CD4-positive, CD25-positive, alpha-beta regulatory T cell (primary cell): ENCODE data around the gene CFAP20DC. TPM values are rescaled to one million over a fixed set of nuclear protein-coding genes. Genes with fewer than 3 reads are reported as not detected.

Experiments
- ATAC-seq, 2 donors: fragments of 150-1000 bp; cut with Tn5 transposase; one replicate each; pipeline ENCODE4 v1.10.0; 2021; ENCODE audit warnings: low read depth in 2 of 2, moderate number of reproducible peaks in 2 of 2, moderate library complexity in 1 of 2
- DNase-seq, 3 donors: peaks; one replicate each; pipeline versions ENCODE4 v3.0.0 to v3.0.0-alpha.2; 2012 to 2022; ENCODE audit warnings: mixed read lengths in 1 of 3
- H3K27ac ChIP-seq: one replicate; pipeline ENCODE4 v1.7.0; 2013; ENCODE audit warnings: mild to moderate bottlenecking, low read length; ENCODE audit not compliant: insufficient read depth, poor library complexity, severe bottlenecking
- H3K27me3 ChIP-seq: one replicate; pipeline ENCODE4 v1.7.0; 2013; ENCODE audit warnings: low read length; ENCODE audit not compliant: control insufficient read depth, insufficient read depth
- H3K36me3 ChIP-seq: one replicate; pipeline ENCODE4 v1.7.0; 2013; ENCODE audit warnings: mild to moderate bottlenecking, low read length, moderate library complexity; ENCODE audit not compliant: control insufficient read depth, insufficient read depth
- H3K4me1 ChIP-seq: 2 replicates; pipeline ENCODE4 v1.7.0; 2013; ENCODE audit warnings: mild to moderate bottlenecking, low read length; ENCODE audit not compliant: insufficient read depth, control insufficient read depth, poor library complexity, severe bottlenecking
- H3K4me3 ChIP-seq: one replicate; pipeline ENCODE4 v1.7.0; 2013; ENCODE audit warnings: low read depth, mild to moderate bottlenecking, low read length, moderate library complexity
- H3K9me3 ChIP-seq, 2 experiments: 1 replicate in 1 of 2; 2 replicates in 1 of 2; pipeline ENCODE4 v1.7.0; 2013; ENCODE audit warnings: low read length in 2 of 2, mild to moderate bottlenecking in 1 of 2, moderate library complexity in 1 of 2; ENCODE audit not compliant: control insufficient read depth in 2 of 2
- H3K27ac Mint-ChIP-seq, 3 donors: one replicate each; pipeline ENCODE4 v1.8.0; 2020 to 2022; ENCODE audit warnings: mild to moderate bottlenecking in 3 of 3, mixed read lengths in 3 of 3, moderate library complexity in 2 of 3
- H3K27me3 Mint-ChIP-seq: one replicate; pipeline ENCODE4 v1.8.0; 2022; ENCODE audit warnings: mild to moderate bottlenecking, mixed read lengths
- H3K36me3 Mint-ChIP-seq: one replicate; pipeline ENCODE4 v1.8.0; 2020; ENCODE audit warnings: mixed read lengths
- H3K4me1 Mint-ChIP-seq, 4 donors: one replicate each; pipeline ENCODE4 v1.8.0; 2020 to 2022; ENCODE audit warnings: mixed read lengths in 4 of 4, mild to moderate bottlenecking in 1 of 4
- H3K4me3 Mint-ChIP-seq, 4 donors: one replicate each; pipeline ENCODE4 v1.8.0; 2020 to 2022; ENCODE audit warnings: mild to moderate bottlenecking in 4 of 4, mixed read lengths in 4 of 4, moderate library complexity in 3 of 4
- H3K9me3 Mint-ChIP-seq, 7 donors: one replicate each; pipeline ENCODE4 v1.8.0; 2020 to 2022; ENCODE audit warnings: mixed read lengths in 7 of 7, mild to moderate bottlenecking in 3 of 7, moderate library complexity in 2 of 7
- polyA plus RNA-seq, 4 donors: library from polyadenylated mRNA; unstranded; fragments of 300-500 nt; fragmentation: Illumina TruSeq; gene quantifications; one replicate each; pipeline ENCODE4 v1.2.3, GENCODE V29; 2021
- total RNA-seq: library from RNA; stranded (reverse); gene quantifications from one replicate; pipeline ENCODE4 v1.2.3, GENCODE V29; 2022

CFAP20DC gene
- total and polyA plus RNA-seq, 5 donors from 2014 or later: 0.10 to 0.56 (median 0.32) TPM

GRCh38 chr3:58839964-58840363 is 209.9 kb downstream of the CFAP20DC start:
- no peaks in the 10 kb centered on the region for H3K27me3 Mint-ChIP-seq
- H3K9me3 Mint-ChIP-seq: peaks cover 0 to 4% (median 0%) of the 10 kb centered on the region in 7 donors
- Histone ChIP-seq H3K27me3 (peaks cover 2% of the 10 kb centered on the region), H3K4me3 (no peak overlapping the region), H3K9me3 (no peaks in the 10 kb centered on the region), H3K27ac (no peak overlapping the region), H3K36me3 (no peaks in the 10 kb centered on the region), H3K4me1 (no peaks in the 10 kb centered on the region)
- no peak for ATAC-seq
- no peaks in the 10 kb centered on the region for H3K36me3 Mint-ChIP-seq
- no peak overlapping the region for H3K27ac Mint-ChIP-seq
- H3K4me3 Mint-ChIP-seq: no peak overlapping the region
- H3K4me1 Mint-ChIP-seq: no peaks in the 10 kb centered on the region
- DNase-seq: no peak

GRCh38 chr3:58839187-58839586 is 210.6 kb downstream of the CFAP20DC start:
- H3K4me1 Mint-ChIP-seq: no peaks in the 10 kb centered on the region
- H3K36me3 Mint-ChIP-seq: no peaks in the 10 kb centered on the region
- H3K27ac Mint-ChIP-seq: no peak overlapping the region

GRCh38 chr3:58837856-58838255 is 212.0 kb downstream of the CFAP20DC start:
- Mint-ChIP-seq H3K4me1 (no peaks in the 10 kb centered on the region), H3K9me3 (peaks cover 0 to 4% (median 0%) of the 10 kb centered on the region in 7 donors), H3K27ac (no peak overlapping the region), H3K27me3 (no peaks in the 10 kb centered on the region), H3K36me3 (no peaks in the 10 kb centered on the region), H3K4me3 (no peak overlapping the region)
- Histone ChIP-seq H3K27ac (no peak overlapping the region), H3K4me3 (no peak overlapping the region), H3K9me3 (no peaks in the 10 kb centered on the region), H3K4me1 (no peaks in the 10 kb centered on the region), H3K27me3 (peaks cover 2% of the 10 kb centered on the region), H3K36me3 (no peaks in the 10 kb centered on the region)
- ATAC-seq: no peak
- DNase-seq: no peak

More at GRCh38 chr3:58839187-58839586, 210.6 kb downstream of the CFAP20DC start:
- Histone ChIP-seq H3K27ac (no peak overlapping the region), H3K4me1 (no peaks in the 10 kb centered on the region), H3K4me3 (no peak overlapping the region), H3K36me3 (no peaks in the 10 kb centered on the region), H3K27me3 (peaks cover 2% of the 10 kb centered on the region), H3K9me3 (no peaks in the 10 kb centered on the region)
- no peak overlapping the region for H3K4me3 Mint-ChIP-seq
- ATAC-seq (no peak), DNase-seq (no peak)
- no peaks in the 10 kb centered on the region for H3K27me3 Mint-ChIP-seq
- H3K9me3 Mint-ChIP-seq: peaks cover 0 to 4% (median 0%) of the 10 kb centered on the region in 7 donors

GRCh38 chr3:58837141-58837843 is 212.5 kb downstream of the CFAP20DC start:
- Histone ChIP-seq H3K27me3 (peaks cover 2% of the 10 kb centered on the region), H3K27ac (no peak overlapping the region), H3K4me3 (no peak overlapping the region), H3K9me3 (no peaks in the 10 kb centered on the region), H3K4me1 (no peaks in the 10 kb centered on the region), H3K36me3 (no peaks in the 10 kb centered on the region)
- ATAC-seq (no peak), DNase-seq (no peak)
- H3K27ac Mint-ChIP-seq: no peak overlapping the region
- no peak overlapping the region for H3K4me3 Mint-ChIP-seq
- no peaks in the 10 kb centered on the region for H3K27me3 Mint-ChIP-seq
- no peaks in the 10 kb centered on the region for H3K36me3 Mint-ChIP-seq
- H3K9me3 Mint-ChIP-seq: peaks cover 0 to 4% (median 0%) of the 10 kb centered on the region in 7 donors
- H3K4me1 Mint-ChIP-seq: no peaks in the 10 kb centered on the region

GRCh38 chr3:58835086-58835485 is 214.7 kb downstream of the CFAP20DC start:
- no peaks in the 10 kb centered on the region for H3K36me3 Mint-ChIP-seq

GRCh38 chr3:58833491-58833890 is 216.3 kb downstream of the CFAP20DC start:
- Mint-ChIP-seq H3K27ac (no peak overlapping the region), H3K27me3 (no peaks in the 10 kb centered on the region), H3K4me3 (no peak overlapping the region), H3K4me1 (no peaks in the 10 kb centered on the region), H3K9me3 (peaks cover 0 to 2% (median 0%) of the 10 kb centered on the region in 7 donors), H3K36me3 (no peaks in the 10 kb centered on the region)
- Histone ChIP-seq H3K4me1 (no peaks in the 10 kb centered on the region), H3K4me3 (no peak overlapping the region), H3K9me3 (no peaks in the 10 kb centered on the region), H3K27me3 (peaks cover 2% of the 10 kb centered on the region), H3K36me3 (no peaks in the 10 kb centered on the region), H3K27ac (no peak overlapping the region)
- ATAC-seq (no peak), DNase-seq (no peak)

More at GRCh38 chr3:58835086-58835485, 214.7 kb downstream of the CFAP20DC start:
- no peak for DNase-seq
- H3K27ac Mint-ChIP-seq: no peak overlapping the region
- peaks cover 0 to 2% (median 0%) of the 10 kb centered on the region in 7 donors for H3K9me3 Mint-ChIP-seq
- H3K4me1 Mint-ChIP-seq: no peaks in the 10 kb centered on the region
- Histone ChIP-seq H3K9me3 (no peaks in the 10 kb centered on the region), H3K4me3 (no peak overlapping the region), H3K27ac (no peak overlapping the region), H3K27me3 (peaks cover 2% of the 10 kb centered on the region), H3K36me3 (no peaks in the 10 kb centered on the region), H3K4me1 (no peaks in the 10 kb centered on the region)
- no peak overlapping the region for H3K4me3 Mint-ChIP-seq
- no peak for ATAC-seq
- no peaks in the 10 kb centered on the region for H3K27me3 Mint-ChIP-seq

GRCh38 chr3:58829321-58830000 is 220.4 kb downstream of the CFAP20DC start:
- ATAC-seq (no peak), DNase-seq (no peak)
- Histone ChIP-seq H3K27me3 (no peaks in the 10 kb centered on the region), H3K4me3 (no peak overlapping the region), H3K27ac (no peak overlapping the region), H3K9me3 (no peaks in the 10 kb centered on the region), H3K4me1 (no peaks in the 10 kb centered on the region), H3K36me3 (no peaks in the 10 kb centered on the region)
- Mint-ChIP-seq H3K27me3 (no peaks in the 10 kb centered on the region), H3K36me3 (no peaks in the 10 kb centered on the region), H3K4me3 (no peak overlapping the region), H3K9me3 (peaks cover 0 to 2% (median 0%) of the 10 kb centered on the region in 7 donors), H3K4me1 (no peaks in the 10 kb centered on the region), H3K27ac (no peak overlapping the region)
